ENCODE measurements around the gene OR56A1. TPM values are rescaled to one million over a fixed set of nuclear protein-coding genes. Genes with fewer than 3 reads are reported as not detected.

Gene OR56A1
- polyA plus RNA-seq, 1 donor from 2014 or later = not detected

- H3F3A ChIP-seq (ENCODE audit: insufficient read depth, low read length, poor library complexity, severe bottlenecking) = no peaks in the 10 kb centered on the region
- no peaks in the 10 kb centered on the region for H4K20me1 ChIP-seq (ENCODE audit: insufficient read depth)
- no peak for TF ChIP-seq EZH2 (IDR thresholded peaks at IDR 0.05; ENCODE audit: borderline replicate concordance, insufficient read depth, low read length, poor library complexity, severe bottlenecking)
- TF ChIP-seq RAD21 (conservative IDR thresholded peaks at IDR 0.05) = no peak
- TF ChIP-seq, protein P1, sequence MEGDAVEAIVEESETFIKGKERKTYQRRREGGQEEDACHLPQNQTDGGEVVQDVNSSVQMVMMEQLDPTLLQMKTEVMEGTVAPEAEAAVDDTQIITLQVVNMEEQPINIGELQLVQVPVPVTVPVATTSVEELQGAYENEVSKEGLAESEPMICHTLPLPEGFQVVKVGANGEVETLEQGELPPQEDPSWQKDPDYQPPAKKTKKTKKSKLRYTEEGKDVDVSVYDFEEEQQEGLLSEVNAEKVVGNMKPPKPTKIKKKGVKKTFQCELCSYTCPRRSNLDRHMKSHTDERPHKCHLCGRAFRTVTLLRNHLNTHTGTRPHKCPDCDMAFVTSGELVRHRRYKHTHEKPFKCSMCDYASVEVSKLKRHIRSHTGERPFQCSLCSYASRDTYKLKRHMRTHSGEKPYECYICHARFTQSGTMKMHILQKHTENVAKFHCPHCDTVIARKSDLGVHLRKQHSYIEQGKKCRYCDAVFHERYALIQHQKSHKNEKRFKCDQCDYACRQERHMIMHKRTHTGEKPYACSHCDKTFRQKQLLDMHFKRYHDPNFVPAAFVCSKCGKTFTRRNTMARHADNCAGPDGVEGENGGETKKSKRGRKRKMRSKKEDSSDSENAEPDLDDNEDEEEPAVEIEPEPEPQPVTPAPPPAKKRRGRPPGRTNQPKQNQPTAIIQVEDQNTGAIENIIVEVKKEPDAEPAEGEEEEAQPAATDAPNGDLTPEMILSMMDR (IDR thresholded peaks at IDR 0.05; ENCODE audit: poor library complexity, severe bottlenecking) = no peak
- no peaks in the 10 kb centered on the region for H3K36me3 ChIP-seq (ENCODE audit: insufficient read depth, low read length)
- no peak overlapping the region for H3K4me2 ChIP-seq (ENCODE audit: low read length)
- no peaks in the 10 kb centered on the region for H3K79me2 ChIP-seq (replicated peaks; ENCODE audit: insufficient read depth, low read length)
- H3K9me3 ChIP-seq (ENCODE audit: low read length) = no peaks in the 10 kb centered on the region
- no peaks in the 10 kb centered on the region for H3K9me2 ChIP-seq (ENCODE audit: insufficient read depth, low read length)
- no peak overlapping the region for H3K9ac ChIP-seq (ENCODE audit: low read length)
- H3K4me3 ChIP-seq (ENCODE audit: low read length) = no peak overlapping the region
- H3K27ac ChIP-seq (ENCODE audit: low read length) = no peak overlapping the region
- H3K27me3 ChIP-seq (ENCODE audit: insufficient read depth, low read depth, low read length) = no peaks in the 10 kb centered on the region
- H2AFZ ChIP-seq (ENCODE audit: low read depth, low read length) = no peak overlapping the region
Measured at GRCh38 chr11:6062691-6063358, 32.3 kb upstream of the OR56A1 start.

DNA sequence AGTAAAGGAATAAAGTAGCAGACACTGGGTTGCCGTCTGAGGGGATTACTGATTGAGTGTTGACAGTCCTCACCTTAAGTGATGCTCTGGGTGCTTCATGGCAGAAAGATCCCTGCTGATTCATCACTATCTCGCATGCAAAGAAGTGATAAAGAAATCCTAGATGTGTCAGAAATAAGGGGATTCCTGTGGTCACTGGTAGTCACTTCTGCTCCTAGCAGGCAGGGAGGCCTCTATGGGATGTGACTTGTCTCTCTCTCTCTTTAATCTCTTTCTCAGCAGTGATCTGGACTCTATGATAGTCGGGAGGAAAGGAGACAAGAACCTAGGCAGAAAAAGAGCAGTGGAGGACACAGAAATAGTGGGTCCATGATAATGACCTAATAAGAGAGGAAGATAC is 30.9 kb upstream of the OR56A1 start:
- Histone ChIP-seq H3K79me2 (replicated peaks; ENCODE audit: insufficient read depth, low read length) (no peaks in the 10 kb centered on the region), H3K36me3 (ENCODE audit: insufficient read depth, low read length) (no peaks in the 10 kb centered on the region), H4K20me1 (ENCODE audit: insufficient read depth) (no peaks in the 10 kb centered on the region), H3F3A (ENCODE audit: insufficient read depth, low read length, poor library complexity, severe bottlenecking) (no peaks in the 10 kb centered on the region), H3K9me2 (ENCODE audit: insufficient read depth, low read length) (no peaks in the 10 kb centered on the region), H3K27me3 (ENCODE audit: insufficient read depth, low read depth, low read length) (no peaks in the 10 kb centered on the region), H3K4me2 (ENCODE audit: low read length) (no peak overlapping the region), H3K4me3 (ENCODE audit: low read length) (no peak overlapping the region), H3K9me3 (ENCODE audit: low read length) (no peaks in the 10 kb centered on the region), H2AFZ (ENCODE audit: low read depth, low read length) (no peak overlapping the region), H3K27ac (ENCODE audit: low read length) (no peak overlapping the region), H3K9ac (ENCODE audit: low read length) (no peak overlapping the region)
- no peak for TF ChIP-seq MXI1 (conservative IDR thresholded peaks at IDR 0.05; ENCODE audit: poor library complexity, severe bottlenecking)
- TF ChIP-seq EZH2 (IDR thresholded peaks at IDR 0.05; ENCODE audit: borderline replicate concordance, insufficient read depth, low read length, poor library complexity, severe bottlenecking) = no peak
- no peak for TF ChIP-seq POLR2AphosphoS5 (IDR thresholded peaks at IDR 0.05)

DNA sequence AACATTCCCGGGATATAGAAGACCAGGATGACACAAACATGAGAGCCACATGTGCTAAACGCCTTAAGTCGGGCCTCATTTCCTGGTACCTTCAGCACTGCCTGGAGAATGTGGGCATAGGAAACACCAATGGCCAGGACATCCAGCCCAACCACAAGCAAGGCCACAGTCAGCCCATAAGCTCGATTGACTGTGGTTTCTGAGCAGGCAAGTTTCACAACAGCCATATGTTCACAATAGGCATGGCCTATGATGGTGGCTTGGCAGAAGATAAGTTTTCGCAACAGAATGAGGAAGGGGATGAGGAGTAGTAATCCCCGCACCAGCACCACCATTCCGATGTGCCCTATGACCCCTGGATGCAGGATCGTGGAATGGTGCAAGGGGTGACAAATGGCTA is 26.9 kb upstream of the OR56A1 start:
- H3F3A ChIP-seq (ENCODE audit: insufficient read depth, low read length, poor library complexity, severe bottlenecking) = no peaks in the 10 kb centered on the region
- no peak overlapping the region for H3K9ac ChIP-seq (ENCODE audit: low read length)
- H3K4me2 ChIP-seq (ENCODE audit: low read length) = no peak overlapping the region
- no peaks in the 10 kb centered on the region for H3K27me3 ChIP-seq (ENCODE audit: insufficient read depth, low read depth, low read length)
- H3K79me2 ChIP-seq (replicated peaks; ENCODE audit: insufficient read depth, low read length) = no peaks in the 10 kb centered on the region
- H3K27ac ChIP-seq (ENCODE audit: low read length) = no peak overlapping the region
- H3K4me3 ChIP-seq (ENCODE audit: low read length) = no peak overlapping the region
- no peaks in the 10 kb centered on the region for H3K9me3 ChIP-seq (ENCODE audit: low read length)
- H4K20me1 ChIP-seq (ENCODE audit: insufficient read depth) = no peaks in the 10 kb centered on the region
- no peaks in the 10 kb centered on the region for H3K36me3 ChIP-seq (ENCODE audit: insufficient read depth, low read length)
- TF ChIP-seq TAF1 (IDR thresholded peaks at IDR 0.05; ENCODE audit: low read depth) = no peak
- TF ChIP-seq EP300 (conservative IDR thresholded peaks at IDR 0.05; ENCODE audit: poor library complexity, severe bottlenecking) = no peak
- no peak for TF ChIP-seq SMC3 (conservative IDR thresholded peaks at IDR 0.05; ENCODE audit: poor library complexity)
- TF ChIP-seq, protein P1 (IDR thresholded peaks at IDR 0.05; ENCODE audit: poor library complexity, severe bottlenecking) = no peak
- TF ChIP-seq MXI1 (conservative IDR thresholded peaks at IDR 0.05; ENCODE audit: poor library complexity, severe bottlenecking) = no peak
- no peak for TF ChIP-seq RAD21 (conservative IDR thresholded peaks at IDR 0.05)
- no peak for TF ChIP-seq REST (IDR thresholded peaks at IDR 0.05; ENCODE audit: borderline replicate concordance)
- no peak for TF ChIP-seq POLR2AphosphoS5 (IDR thresholded peaks at IDR 0.05)
- no peak for TF ChIP-seq EZH2 (IDR thresholded peaks at IDR 0.05; ENCODE audit: borderline replicate concordance, insufficient read depth, low read length, poor library complexity, severe bottlenecking)
- no peaks in the 10 kb centered on the region for H3K9me2 ChIP-seq (ENCODE audit: insufficient read depth, low read length)
- H2AFZ ChIP-seq (ENCODE audit: low read depth, low read length) = no peak overlapping the region

All from neural cell (in vitro differentiated cells).